GM12875 (cell line): Measurements from ENCODE around the gene EZH2.

Source experiments
- H3K4me3 ChIP-seq: one replicate; pipeline ENCODE4 v1.5.1; 2011; ENCODE audit warnings: low read depth, low read length, control low read depth
- CTCF ChIP-seq: IDR thresholded peaks from 2 replicates; pipeline ENCODE4 v1.5.1; 2011; ENCODE audit warnings: low read depth, mild to moderate bottlenecking, control low read depth, inconsistent platforms, low read length, moderate library complexity, borderline replicate concordance; ENCODE audit not compliant: insufficient read depth

Gene EZH2

DNA sequence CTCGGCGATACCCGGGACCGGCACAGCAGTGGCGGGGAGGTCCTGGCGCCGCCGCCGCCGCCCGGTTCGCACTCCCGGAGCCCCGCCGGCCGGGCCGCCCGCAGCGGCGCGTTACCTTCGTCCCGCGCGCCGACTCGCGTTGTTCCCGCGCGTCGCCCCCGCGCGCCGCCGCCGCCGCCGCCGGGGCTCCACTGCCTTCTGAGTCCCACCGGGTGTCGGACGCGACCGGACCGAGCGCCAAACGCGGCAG, at the start of gene EZH2:
Gene EZH2, minus strand, starts transcription at position 243 of the 250 bp plus-strand sequence. CDS start 36,993 bp downstream, outside the sequence.
- H3K4me3 ChIP-seq, result peak within 1 kb of the TSS; percentile 91
- TF ChIP-seq CTCF, result no peak

DNA sequence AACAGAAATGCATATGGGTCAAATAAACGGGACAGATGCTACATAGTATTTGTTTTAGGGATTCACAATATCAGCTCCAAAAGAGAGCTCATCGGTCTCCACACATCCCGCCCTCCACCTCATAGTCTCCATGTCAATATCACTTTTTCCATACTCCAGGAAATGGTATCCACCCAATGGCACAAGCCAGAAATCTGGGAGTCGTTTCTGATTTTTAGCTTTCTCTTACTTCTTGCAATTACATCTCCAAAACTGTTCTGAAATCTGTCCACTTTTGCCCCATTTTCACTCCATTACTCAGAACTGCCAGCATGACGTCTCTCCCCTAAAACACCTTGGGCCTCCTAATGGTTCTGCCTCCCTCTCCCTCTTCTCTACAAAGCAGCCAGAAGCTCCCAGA, 47.4 kb upstream of the EZH2 start:
- no peak overlapping the region for H3K4me3 ChIP-seq
- no peak for TF ChIP-seq CTCF

DNA sequence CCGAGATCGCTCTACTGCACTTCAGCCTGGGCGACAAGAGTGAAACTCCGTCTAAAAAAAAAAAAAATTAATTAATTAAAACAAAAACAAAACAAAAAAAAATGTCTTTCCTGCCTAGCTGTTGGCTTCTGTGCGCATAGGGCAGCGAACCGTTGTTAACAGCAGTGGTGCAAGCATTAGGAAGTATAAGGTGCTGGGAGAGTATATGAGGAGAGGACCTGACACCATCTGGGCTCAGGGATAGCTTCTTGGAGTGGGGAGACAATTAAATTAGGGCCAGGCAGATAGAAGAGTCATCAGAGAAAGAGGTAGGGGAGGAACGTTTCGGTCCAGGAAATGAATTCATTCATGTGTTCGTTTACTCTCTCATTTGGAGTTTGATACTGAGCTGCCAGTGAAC, 46.2 kb upstream of the EZH2 start:
- H3K4me3 ChIP-seq, result no peak overlapping the region
- no peak for TF ChIP-seq CTCF

GRCh38 chr7:148929176-148929575, 45.1 kb upstream of the EZH2 start:
- H3K4me3 ChIP-seq, result no peak overlapping the region
- no peak for TF ChIP-seq CTCF

DNA sequence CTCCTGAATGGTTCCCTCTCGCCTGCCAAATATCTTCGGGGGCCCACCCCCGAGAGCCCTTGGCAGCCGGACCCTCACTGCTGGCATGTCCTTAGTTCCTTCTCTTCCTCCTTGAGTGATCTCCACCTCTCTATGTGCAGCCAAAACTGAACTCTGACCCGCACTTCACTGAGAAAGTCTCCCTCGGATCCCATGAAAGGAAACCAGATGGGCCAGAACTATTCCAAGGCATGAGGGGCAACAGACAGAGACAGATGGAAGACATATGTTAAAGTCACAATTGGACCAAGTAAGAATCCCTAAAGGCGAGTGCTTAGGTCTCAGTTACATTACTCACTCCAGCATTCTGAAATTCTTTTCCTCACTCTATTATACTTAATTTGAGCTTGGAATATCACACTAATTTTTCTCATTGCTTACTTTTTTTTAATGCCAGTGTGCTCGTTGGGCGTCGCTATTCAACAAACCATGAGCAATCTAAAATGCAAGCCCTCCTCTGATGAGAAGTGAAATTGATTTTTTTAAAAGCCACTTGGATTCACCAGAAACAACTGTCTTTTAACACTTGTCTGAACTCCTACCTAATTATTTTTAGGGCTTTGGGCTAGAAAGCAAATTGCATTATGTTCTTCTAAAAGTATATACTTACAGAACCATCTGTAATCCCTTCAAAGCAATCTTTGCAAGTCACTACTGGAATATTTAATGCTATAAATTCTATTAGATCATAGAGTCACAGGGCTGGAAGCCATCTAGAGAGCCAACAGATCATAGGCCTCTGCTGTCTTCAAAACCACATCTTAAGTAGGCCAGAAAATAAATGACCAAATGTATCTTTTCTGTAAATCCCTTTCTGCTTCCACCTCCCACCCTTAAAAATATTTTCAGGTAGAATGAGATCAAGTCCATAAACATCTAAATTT, 43.3 kb upstream of the EZH2 start:
- no peak overlapping the region for H3K4me3 ChIP-seq
- TF ChIP-seq CTCF, result no peak

DNA sequence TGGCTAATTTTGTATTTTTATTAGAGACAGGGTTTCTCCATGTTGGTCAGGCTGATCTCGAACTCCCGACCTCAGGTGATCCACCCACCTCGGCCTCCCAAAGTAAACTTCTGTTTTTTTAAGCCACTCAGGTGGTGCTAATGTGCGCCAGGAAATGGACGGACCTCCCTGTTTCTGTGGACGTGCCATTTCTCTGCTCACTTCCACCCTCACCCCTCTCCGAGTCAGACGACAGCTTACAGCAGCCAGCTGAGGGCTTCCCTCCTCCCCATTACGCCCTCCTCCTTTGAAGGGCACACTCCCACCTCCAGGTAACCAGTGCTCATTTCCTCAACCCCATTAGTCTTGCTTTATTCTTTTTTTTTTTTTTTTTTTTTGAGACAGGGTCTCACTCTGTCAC, 41.7 kb upstream of the EZH2 start:
- no peak for TF ChIP-seq CTCF
- no peak overlapping the region for H3K4me3 ChIP-seq

- no peak for TF ChIP-seq CTCF
- no peak overlapping the region for H3K4me3 ChIP-seq
These were observed 39.9 kb upstream of the EZH2 start for GRCh38 chr7:148924011-148924410.
